T-helper 1 cell treated with Interleukin-12 subunit alpha and Interleukin-12 subunit beta and Interleukin-4 antibody, amounts not matched to agents 30 ng/mL and 1 ng/mL, for 36 hours (primary cell): ENCODE results near the gene C1R. TPM values are rescaled to one million over a fixed set of nuclear protein-coding genes. Genes with fewer than 3 reads are reported as not detected.
"Not testable (repeated sequence)": the region's sequence is repeated elsewhere in the genome, so short reads cannot be mapped to it uniquely, and the experiment has no call there.

ENCODE experiments used
- intact Hi-C: fragments of 100-400 bp; cut with micrococcal nuclease; formaldehyde crosslinking; loops from one replicate; pipeline ENCODE4 v1.15.1; 2024
- total RNA-seq: library from RNA; stranded (reverse); gene quantifications from 2 replicates; pipeline ENCODE4 v1.2.3, GENCODE V29; 2022

C1R gene
- total RNA-seq, 1 donor from 2014 or later = 3.3 TPM

GRCh38 chr12:7069386-7069785, 22.9 kb downstream of the C1R start:
- intact Hi-C loops = no loop called here

DNA sequence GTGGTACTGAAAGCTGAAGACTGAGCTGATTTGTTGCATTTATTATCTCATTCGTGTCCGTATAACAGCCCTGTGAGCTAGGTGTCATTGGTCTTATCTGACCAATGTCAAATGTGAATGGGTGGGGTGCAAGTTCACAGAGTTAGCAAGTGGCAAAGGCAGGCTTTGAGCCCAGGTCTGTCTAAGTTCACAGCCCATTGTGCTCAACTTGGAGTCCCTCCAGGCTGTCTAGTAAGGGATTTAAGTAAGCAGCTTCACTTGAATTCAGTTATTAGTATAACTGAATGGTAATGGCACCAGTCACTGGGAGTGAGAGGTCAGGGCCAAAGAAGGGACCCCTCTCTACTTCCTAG, 23.3 kb downstream of the C1R start:
- intact Hi-C loops = no loop called here

- intact Hi-C loops = no loop called here
These were observed 23.8 kb downstream of the C1R start for GRCh38 chr12:7068240-7068993.

DNA sequence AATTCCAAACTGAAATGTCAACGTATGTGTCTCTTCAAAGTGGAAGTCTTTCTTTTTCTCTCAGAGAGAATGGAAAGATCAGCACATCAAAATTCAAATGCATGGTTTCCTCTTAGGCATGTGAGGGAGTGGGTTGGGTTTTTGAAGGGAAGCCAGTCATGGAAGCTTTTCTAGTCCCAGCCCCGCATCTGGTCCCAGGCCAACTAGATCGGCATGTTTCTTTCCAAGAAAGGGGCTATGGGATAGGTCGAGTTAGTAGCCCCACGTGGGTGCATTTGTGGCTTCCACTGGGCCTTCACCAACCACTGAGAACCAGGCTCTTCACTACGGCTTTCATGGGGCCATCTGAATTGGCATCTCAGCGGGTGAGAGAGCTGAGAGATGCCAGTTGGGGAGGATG, 25.1 kb downstream of the C1R start:
- intact Hi-C loops = no loop called here

- intact Hi-C loops = no loop called here
These were observed 25.6 kb downstream of the C1R start for GRCh38 chr12:7066596-7066995.

- intact Hi-C loops = no loop called here
These were observed 27.1 kb downstream of the C1R start for GRCh38 chr12:7065073-7065623.

DNA sequence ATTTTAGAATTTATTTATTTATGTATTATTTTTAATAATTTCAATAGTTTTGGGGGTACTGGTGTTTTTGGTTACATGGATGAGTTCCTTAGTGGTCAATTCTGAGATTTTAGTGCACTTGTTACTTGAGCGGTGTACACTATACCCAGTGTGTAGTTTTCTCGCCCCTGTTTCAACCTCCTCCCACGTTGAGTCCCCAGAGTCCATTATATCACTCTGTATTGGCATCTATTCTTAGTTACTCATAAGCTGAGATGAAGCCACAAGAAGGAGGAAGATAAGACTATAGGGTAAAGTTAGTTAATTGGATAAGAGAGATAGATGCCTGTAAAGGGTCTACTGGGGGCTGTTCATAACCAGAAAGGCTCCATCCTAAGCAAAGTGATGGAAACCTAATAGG, 27.7 kb downstream of the C1R start:
- intact Hi-C loops = no loop called here

DNA sequence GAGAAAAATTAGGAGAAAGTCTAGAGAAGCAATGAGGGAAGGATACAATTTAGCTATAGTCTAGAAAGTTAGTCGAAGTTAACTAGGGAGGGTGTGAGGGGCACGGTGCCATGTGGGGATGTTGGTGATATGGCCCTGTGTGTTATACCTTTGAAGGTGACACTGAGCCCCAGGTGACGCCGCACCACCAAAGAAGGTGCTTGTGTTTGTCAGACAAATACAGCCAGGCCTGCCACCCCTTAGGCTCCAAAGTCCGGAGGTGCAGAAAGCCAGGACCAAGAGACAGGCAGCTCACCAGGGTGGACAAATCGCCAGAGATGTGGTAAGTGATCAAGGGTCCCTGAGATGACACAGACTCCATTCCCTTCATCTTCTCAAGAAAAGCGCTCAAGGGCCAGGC, 30.6 kb downstream of the C1R start:
- intact Hi-C loops = no loop called here

DNA sequence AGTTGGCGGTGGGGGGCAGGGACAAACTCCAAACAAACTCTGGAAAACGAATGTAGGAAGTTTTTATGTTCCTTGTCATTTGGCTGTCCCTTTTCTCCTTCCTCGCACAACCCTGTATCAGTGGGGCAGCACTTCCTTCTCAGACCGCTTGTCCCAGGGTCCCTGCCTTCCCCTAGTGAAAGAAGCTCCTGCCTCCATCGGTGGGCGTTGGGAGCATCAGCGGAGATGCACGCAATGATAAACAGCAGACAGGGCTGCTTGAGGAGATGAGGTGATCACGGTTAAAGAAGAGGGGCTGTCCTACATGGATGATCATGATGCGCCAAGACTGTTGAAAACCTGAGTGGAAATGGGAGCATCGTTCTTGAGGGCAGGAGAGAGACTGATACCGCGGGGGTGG, 31.1 kb downstream of the C1R start:
- intact Hi-C loops = no loop called here

- intact Hi-C loops = no loop called here
These were observed 31.8 kb downstream of the C1R start, which contains the start of gene C1S for GRCh38 chr12:7060353-7060954. Gene C1S, plus strand, starts transcription at chr12:7060718. Its CDS starts 1,195 bp downstream, at chr12:7061913.

- intact Hi-C loops = no loop called here
These were observed 32.5 kb downstream of the C1R start for GRCh38 chr12:7059780-7060179.

- intact Hi-C loops = no loop called here
These were observed 33.3 kb downstream of the C1R start for GRCh38 chr12:7058850-7059395.

GRCh38 chr12:7058163-7058845, 33.9 kb downstream of the C1R start:
- intact Hi-C loops = no loop called here

GRCh38 chr12:7055736-7056135, 36.5 kb downstream of the C1R start:
- intact Hi-C loops = not testable (repeated sequence)

GRCh38 chr12:7054925-7055324, 37.3 kb downstream of the C1R start:
- intact Hi-C loops = loop anchor here (1.0 kb wide), 1 partner anchor 28 kb away; no protein-coding TSS in a partner anchor

DNA sequence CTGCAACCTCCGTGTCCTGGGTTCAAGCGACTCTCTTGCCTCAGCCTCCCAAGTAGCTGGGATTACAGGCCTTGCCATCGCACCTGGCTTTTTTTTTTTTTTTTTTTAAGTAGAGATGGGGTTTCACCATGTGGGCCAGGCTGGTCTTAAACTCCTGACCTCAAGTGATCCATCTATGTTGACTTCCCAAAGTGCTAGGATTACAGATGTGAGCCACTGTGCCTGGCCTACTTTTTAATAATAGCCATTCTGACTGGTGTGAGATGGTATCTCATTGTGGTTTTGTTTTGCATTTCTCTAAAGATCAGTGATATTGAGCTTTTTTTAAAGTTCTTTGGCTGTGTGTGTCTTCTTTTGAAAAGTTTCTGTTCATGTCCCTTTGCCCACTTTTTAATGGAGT, 42.3 kb downstream of the C1R start:
- intact Hi-C loops = not testable (repeated sequence)

GRCh38 chr12:7049445-7049951, 42.7 kb downstream of the C1R start:
- intact Hi-C loops = not testable (repeated sequence)

DNA sequence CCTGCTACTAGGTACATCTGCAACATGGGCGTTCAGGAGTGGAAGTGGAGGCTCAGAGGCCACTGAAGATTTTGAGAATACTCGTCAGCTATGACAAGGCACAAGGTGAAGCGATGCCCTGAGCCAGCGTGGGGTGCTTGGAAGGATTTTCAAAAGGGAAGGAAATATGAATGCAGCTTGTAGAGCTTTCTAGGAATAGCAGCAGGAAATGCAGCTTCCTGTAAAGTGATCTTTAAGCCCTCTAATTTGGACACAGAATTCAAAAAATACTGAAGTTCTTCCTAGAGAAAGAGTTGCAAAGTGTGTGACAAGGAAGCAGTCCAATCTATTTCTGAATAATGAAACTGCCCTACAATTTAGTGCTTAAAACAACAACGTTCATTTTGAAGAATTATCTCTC, 44.9 kb downstream of the C1R start:
- intact Hi-C loops = no loop called here

DNA sequence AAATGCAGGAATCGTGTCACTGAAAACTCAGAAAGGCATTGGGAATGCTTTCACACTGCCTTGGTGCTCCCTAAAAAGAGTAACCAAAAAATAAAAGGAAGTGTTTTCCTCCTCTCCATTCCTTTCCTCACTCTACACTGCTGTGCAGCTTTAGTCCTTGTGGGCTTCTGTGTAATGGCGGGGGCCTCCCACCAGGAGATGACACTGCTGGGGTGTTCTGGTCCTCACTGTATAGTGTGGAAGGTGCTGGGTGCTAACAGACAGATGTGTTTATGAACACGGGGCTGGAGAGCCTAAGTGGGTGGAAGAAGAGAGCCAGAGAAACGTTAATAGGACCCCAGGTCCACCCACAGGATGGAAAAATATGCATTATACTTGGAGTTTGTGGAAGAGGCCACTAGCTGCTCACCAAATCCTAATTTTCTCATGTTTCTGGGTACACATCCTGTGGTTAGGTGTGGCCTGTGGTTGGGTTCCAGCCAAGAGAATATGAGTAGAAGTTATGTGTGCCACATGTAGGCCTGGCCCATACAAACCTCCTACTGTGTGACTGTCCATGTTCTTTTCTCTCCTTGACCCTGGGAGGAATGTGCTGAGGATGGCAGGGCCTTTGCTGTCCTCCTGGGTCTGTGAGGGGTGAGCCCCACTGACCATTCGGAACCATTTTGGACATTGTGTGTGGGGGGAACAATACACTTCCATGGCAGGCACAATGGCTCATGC, 45.7 kb downstream of the C1R start:
- intact Hi-C loops = no loop called here

- intact Hi-C loops = no loop called here
These were observed 46.3 kb downstream of the C1R start for GRCh38 chr12:7045913-7046312.

DNA sequence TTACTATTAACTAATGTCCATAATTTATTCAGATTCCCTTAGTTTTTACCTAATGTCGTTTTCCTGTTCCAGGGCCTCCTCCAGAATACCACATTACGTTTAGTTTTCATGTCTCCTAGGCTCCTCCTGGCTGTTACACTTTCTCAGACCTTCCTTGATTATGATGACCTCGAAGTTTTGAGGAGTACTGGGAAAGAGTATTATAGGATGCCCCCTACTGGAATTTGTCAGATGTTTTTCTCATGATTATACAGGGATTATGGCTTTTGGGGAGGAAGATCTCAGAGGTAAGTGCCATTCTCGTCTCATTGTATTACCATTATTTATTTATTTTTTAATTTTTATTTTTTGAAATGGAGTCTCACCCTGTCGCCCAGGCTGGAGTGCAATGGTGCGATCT, 49.4 kb downstream of the C1R start:
- intact Hi-C loops = loop anchor here (2.0 kb wide), 1 partner anchor 24 kb away; the partner anchor contains the start of gene LPCAT3
